HepG2 (cell line): ENCODE measurements around the gene STXBP5L. TPM values are rescaled to one million over a fixed set of nuclear protein-coding genes. Genes with fewer than 3 reads are reported as not detected.

ENCODE experiments used
- BRD4 ChIP-seq: sonication (generic); formaldehyde crosslinking; IDR thresholded peaks from 2 replicates; pipeline ENCODE4 v1.4.0; 2020; ENCODE audit warnings: missing genetic modification reagents
- CENPT ChIP-seq: sonication (generic); formaldehyde crosslinking; IDR thresholded peaks from 2 replicates; pipeline ENCODE4 v1.8.0; 2022; ENCODE audit warnings: low read depth, mild to moderate bottlenecking, moderate library complexity, missing genetic modification reagents
- FOXC1 ChIP-seq: sonication (generic); formaldehyde crosslinking; IDR thresholded peaks from 2 replicates; pipeline ENCODE4 v1.8.0; 2022; ENCODE audit warnings: mild to moderate bottlenecking, missing genetic modification reagents, borderline replicate concordance
- KDM6A ChIP-seq: IDR thresholded peaks from 2 replicates; pipeline ENCODE4 v1.6.1; 2016; ENCODE audit warnings: low read depth
- PCBP2 ChIP-seq: fragments of 200-400 bp; formaldehyde crosslinking; optimal IDR thresholded peaks from 2 replicates; pipeline ENCODE3; 2018; ENCODE audit warnings: low read length, low read depth; ENCODE audit not compliant: poor library complexity, severe bottlenecking
- RARA ChIP-seq: IDR thresholded peaks from 2 replicates; pipeline ENCODE4 v1.6.1; 2016; ENCODE audit warnings: missing genetic modification reagents, missing compliant biosample characterization
- RCOR2 ChIP-seq: IDR thresholded peaks from 2 replicates; pipeline ENCODE4 v1.6.1; 2016; ENCODE audit warnings: missing biosample characterization, missing genetic modification reagents
- ZBTB44 ChIP-seq: sonication (generic); formaldehyde crosslinking; IDR thresholded peaks from 2 replicates; pipeline ENCODE4 v1.4.0; 2020; ENCODE audit warnings: missing genetic modification reagents
- ZNF281 ChIP-seq: sonication (generic); formaldehyde crosslinking; IDR thresholded peaks from 2 replicates; pipeline ENCODE4 v1.4.0; 2020; ENCODE audit warnings: missing genetic modification reagents, borderline replicate concordance
- ZNF556 ChIP-seq: sonication (generic); formaldehyde crosslinking; IDR thresholded peaks from 2 replicates; pipeline ENCODE4 v1.4.0; 2020; ENCODE audit warnings: mild to moderate bottlenecking, missing genetic modification reagents, borderline replicate concordance
- ZNF883 ChIP-seq: sonication (generic); formaldehyde crosslinking; IDR thresholded peaks from 2 replicates; pipeline ENCODE4 v1.5.1; 2020; ENCODE audit warnings: mild to moderate bottlenecking, missing genetic modification reagents; ENCODE audit errors: not compliant biosample characterization
- ZZZ3 ChIP-seq: sonication (generic); formaldehyde crosslinking; IDR thresholded peaks from 2 replicates; pipeline ENCODE4 v1.4.0; 2020; ENCODE audit warnings: missing genetic modification reagents, mild to moderate bottlenecking, borderline replicate concordance
- polyA plus RNA-seq, 8 experiments: library from polyadenylated mRNA; depleted of rRNA in 3 of 8; stranded (reverse) in 7 of 8; unstranded in 1 of 8; fragments of >200 nt; fragmentation: Illumina TruSeq in 4 of 8; extraction: Trizol in 4 of 8; gene quantifications; 2 replicates each; pipeline versions ENCODE4 v1.2.1 to v1.2.3, GENCODE V29; 2011 to 2016; ENCODE audit warnings: low read depth in 4 of 8, missing spikeins in 1 of 8, mixed read lengths in 1 of 8; ENCODE audit not compliant: insufficient read depth in 1 of 8
- total RNA-seq, 5 experiments: library from RNA; depleted of rRNA; stranded (reverse); fragments of >200 nt; fragmentation: Illumina TruSeq; extraction: Trizol; gene quantifications; 2 replicates each; pipeline ENCODE4 v1.2.3, GENCODE V29; 2016; ENCODE audit warnings: low read depth in 1 of 5
- TF ChIP-seq, protein P1 (sequence below): sonication (generic); formaldehyde crosslinking; IDR thresholded peaks from 2 replicates; pipeline ENCODE4 v1.4.0; 2020; ENCODE audit warnings: missing genetic modification reagents
- TF ChIP-seq, protein P2 (sequence below): sonication (generic); formaldehyde crosslinking; IDR thresholded peaks from 2 replicates; pipeline ENCODE4 v1.9.0; 2022; ENCODE audit warnings: missing genetic modification reagents, mild to moderate bottlenecking, borderline replicate concordance
- TF ChIP-seq, protein P3 (sequence below), 2 experiments: sonication (generic) in 1 of 2; formaldehyde crosslinking in 1 of 2; IDR thresholded peaks; 2 replicates each; pipeline versions ENCODE4 v1.6.1 to v1.9.0; 2014 to 2022; ENCODE audit warnings: antibody characterized with exemption in 1 of 2, borderline replicate concordance in 1 of 2, inconsistent platforms in 1 of 2, low read depth in 1 of 2, missing genetic modification reagents in 1 of 2

Gene STXBP5L
- total and polyA plus RNA-seq, 2 of the 13 experiments (the other 11 are each of a cell fraction or from before 2014, with no cell fraction given): not detected

GRCh38 chr3:120908030-120908794 lies at the start of gene STXBP5L (continued):
- TF ChIP-seq KDM6A (CRISPR knock-in tag) (no peak), BRD4 (CRISPR knock-in tag) (no peak), ZNF883 (CRISPR knock-in tag) (peak; percentile 44), ZBTB44 (peak; percentile 71; the same call in 1 of the 2 replicates), FOXC1 (CRISPR knock-in tag) (0 out of 2 replicates have a peak, but pooled peaks have one; percentile 52), RCOR2 (no peak), ZNF556 (no peak), ZZZ3 (CRISPR knock-in tag) (no peak), ZNF281 (CRISPR knock-in tag) (no peak), CENPT (CRISPR knock-in tag) (no peak), RARA (CRISPR knock-in tag) (no peak), PCBP2 (no peak)
- TF ChIP-seq, protein P1, sequence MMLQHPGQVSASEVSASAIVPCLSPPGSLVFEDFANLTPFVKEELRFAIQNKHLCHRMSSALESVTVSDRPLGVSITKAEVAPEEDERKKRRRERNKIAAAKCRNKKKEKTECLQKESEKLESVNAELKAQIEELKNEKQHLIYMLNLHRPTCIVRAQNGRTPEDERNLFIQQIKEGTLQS: no peak
- TF ChIP-seq, protein P2, sequence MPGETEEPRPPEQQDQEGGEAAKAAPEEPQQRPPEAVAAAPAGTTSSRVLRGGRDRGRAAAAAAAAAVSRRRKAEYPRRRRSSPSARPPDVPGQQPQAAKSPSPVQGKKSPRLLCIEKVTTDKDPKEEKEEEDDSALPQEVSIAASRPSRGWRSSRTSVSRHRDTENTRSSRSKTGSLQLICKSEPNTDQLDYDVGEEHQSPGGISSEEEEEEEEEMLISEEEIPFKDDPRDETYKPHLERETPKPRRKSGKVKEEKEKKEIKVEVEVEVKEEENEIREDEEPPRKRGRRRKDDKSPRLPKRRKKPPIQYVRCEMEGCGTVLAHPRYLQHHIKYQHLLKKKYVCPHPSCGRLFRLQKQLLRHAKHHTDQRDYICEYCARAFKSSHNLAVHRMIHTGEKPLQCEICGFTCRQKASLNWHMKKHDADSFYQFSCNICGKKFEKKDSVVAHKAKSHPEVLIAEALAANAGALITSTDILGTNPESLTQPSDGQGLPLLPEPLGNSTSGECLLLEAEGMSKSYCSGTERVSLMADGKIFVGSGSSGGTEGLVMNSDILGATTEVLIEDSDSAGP (CRISPR knock-in tag): peak; percentile 29; the same call in 1 of the 2 replicates
- TF ChIP-seq, protein P3, sequence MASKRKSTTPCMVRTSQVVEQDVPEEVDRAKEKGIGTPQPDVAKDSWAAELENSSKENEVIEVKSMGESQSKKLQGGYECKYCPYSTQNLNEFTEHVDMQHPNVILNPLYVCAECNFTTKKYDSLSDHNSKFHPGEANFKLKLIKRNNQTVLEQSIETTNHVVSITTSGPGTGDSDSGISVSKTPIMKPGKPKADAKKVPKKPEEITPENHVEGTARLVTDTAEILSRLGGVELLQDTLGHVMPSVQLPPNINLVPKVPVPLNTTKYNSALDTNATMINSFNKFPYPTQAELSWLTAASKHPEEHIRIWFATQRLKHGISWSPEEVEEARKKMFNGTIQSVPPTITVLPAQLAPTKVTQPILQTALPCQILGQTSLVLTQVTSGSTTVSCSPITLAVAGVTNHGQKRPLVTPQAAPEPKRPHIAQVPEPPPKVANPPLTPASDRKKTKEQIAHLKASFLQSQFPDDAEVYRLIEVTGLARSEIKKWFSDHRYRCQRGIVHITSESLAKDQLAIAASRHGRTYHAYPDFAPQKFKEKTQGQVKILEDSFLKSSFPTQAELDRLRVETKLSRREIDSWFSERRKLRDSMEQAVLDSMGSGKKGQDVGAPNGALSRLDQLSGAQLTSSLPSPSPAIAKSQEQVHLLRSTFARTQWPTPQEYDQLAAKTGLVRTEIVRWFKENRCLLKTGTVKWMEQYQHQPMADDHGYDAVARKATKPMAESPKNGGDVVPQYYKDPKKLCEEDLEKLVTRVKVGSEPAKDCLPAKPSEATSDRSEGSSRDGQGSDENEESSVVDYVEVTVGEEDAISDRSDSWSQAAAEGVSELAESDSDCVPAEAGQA (IDR thresholded peaks at IDR 0.05; ENCODE audit: low read depth): no peak
- TF ChIP-seq, protein P3 (CRISPR knock-in tag; IDR thresholded peaks at IDR 0.05; ENCODE audit: borderline replicate concordance): no peak
